Middle frontal gyrus (tissue), 1 donor: ENCODE measurements around the gene ATRNL1.
"Not testable (repeated sequence)": the region's sequence is repeated elsewhere in the genome, so short reads cannot be mapped to it uniquely, and the experiment has no call there.

Experiments used
- DNase-seq: peaks from one replicate; pipeline ENCODE4 v3.0.0-alpha.2; 2015; ENCODE audit warnings: low spot score; ENCODE audit errors: extremely low spot score

The ATRNL1 gene

GRCh38 chr10:115758488-115758887 is 665.3 kb downstream of the ATRNL1 start:
- not testable (repeated sequence) for DNase-seq

DNA sequence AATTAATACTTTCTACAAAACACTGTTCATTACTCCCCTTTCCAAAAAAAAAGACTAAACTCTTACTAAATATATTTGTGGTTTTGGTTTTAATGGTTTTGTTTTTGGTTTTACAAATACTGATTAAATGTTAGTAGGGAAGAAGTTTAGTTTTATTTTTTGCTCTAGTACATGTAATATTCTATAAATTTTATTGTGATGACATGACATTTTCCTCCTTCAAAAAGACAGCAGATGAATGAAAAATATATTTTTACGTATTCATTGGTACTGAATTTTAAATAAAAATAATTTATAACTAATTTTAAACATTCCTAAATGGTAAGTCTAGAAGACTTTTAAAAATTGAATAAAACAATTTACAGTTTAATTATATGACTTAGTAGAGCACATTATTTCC is 667.0 kb downstream of the ATRNL1 start:
- DNase-seq, result no peak

- no peak for DNase-seq
These were observed 668.0 kb downstream of the ATRNL1 start for GRCh38 chr10:115761166-115761565.

DNA sequence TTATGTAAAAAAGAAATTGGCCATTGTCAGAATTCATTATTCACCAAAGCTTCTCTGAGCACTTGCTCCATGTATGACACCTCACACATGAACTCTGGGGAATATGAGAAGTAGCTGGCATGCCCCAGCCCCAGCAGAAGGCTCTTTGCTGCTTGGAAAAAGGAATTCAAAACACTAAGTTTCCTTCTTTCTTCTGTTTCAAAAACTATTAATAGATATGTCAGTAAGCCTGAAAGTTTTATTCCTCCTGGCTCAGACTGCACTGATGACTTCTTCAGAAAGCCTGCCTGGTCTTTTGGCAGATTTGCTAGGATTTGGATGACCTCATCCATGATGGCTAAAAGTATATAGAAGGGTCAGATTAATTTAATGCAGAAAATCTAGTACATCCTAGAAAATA is 668.9 kb downstream of the ATRNL1 start:
- no peak for DNase-seq

- DNase-seq, result no peak
These were observed 678.6 kb downstream of the ATRNL1 start for GRCh38 chr10:115771755-115772154.

DNA sequence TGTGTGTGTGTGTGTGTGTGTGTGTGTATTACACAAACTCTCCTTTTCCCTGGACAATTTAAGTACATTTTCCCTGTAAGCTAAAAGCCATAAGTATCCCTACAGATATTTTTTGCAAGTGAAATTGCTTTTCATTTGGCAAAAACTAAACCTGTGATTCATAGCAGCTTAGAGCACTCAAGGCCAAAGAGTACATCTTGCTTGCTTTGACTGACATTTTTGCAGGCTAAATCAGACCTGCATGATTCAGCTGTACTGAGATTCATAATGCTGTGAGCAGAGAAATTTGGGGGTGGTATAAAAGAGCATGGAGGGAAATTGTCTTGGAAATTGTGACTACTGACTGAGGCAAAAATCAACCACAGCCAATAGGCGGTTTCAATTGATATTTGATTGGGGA is 679.4 kb downstream of the ATRNL1 start:
- DNase-seq, result no peak

- DNase-seq, result no peak
These were observed 680.7 kb downstream of the ATRNL1 start for GRCh38 chr10:115773832-115774231.

GRCh38 chr10:115774721-115775120 is 681.6 kb downstream of the ATRNL1 start:
- no peak for DNase-seq

GRCh38 chr10:115777646-115778045 is 684.5 kb downstream of the ATRNL1 start:
- DNase-seq, result no peak

DNA sequence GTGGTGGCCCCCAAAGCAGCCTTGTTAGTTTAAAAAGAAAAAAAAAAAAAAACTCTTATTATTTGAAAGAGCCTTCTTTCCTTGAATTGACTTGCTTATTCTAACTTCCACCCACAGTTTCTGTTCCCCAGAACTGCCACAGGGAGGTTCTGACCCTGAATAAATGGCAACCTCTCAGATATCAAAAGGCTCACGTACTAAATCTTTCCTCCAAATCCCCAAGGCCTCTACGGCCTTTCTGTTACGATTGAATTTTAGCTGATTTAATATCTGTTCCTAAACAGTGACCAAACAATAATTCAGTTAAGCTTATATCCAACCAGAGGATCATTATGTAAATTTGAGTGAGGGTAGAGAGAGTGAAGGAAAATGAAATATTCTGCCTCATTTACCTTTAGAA is 697.1 kb downstream of the ATRNL1 start:
- DNase-seq, result no peak

DNA sequence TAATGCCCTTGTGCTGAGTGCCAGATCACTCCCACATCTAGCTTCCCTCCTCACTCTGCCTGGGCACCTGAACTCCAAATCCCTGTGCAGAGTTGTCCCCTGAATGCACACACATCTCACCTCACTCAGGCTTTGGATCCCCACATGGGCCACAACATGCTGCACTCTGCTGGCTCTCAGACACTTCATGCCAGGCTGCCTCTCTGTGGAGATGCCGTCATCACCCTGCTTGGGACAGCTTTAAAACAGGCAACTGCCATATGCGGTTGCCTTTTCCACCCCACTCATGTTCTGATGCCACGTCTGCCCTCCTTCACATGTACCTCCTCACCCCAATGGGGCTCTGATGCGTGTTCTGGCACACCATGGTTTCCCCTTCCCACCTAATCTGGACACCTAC is 702.8 kb downstream of the ATRNL1 start:
- DNase-seq, result no peak

DNA sequence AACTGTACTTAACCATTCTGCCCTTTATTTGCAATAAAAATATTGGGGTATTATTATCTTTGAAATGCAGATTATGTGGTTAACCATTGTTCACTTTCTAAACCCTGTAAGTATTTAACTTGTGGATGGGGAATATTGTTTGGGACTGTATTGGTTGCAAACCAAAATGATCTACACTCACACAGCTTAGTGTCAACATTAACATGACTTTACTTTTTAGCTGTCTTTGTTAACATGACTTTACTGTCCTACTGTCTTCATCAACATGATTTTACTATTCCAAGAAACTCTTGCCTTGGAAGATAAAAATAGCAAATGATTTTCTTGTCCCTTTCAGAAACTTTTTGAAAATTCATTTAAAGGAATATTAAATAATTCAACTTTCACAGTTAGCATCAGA is 708.3 kb downstream of the ATRNL1 start:
- DNase-seq, result no peak

DNA sequence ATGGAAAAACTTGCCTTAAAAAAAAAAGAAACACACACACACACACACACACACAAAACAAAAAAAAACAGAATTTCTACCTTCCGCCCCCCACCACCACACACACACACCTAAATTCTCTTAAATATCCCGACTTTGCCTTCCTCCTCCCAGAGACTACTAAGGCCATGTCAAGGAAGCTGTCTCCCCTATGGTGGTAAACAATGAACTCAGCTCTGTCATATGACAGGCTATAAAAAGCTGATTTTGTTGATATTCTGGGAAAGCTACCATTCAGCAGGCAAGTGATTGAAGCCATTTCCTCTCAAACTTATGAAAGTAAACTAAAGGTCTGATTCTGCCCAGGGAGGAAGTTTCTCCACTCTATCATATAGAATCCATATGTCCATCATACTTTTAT is 708.8 kb downstream of the ATRNL1 start:
- DNase-seq, result no peak

DNA sequence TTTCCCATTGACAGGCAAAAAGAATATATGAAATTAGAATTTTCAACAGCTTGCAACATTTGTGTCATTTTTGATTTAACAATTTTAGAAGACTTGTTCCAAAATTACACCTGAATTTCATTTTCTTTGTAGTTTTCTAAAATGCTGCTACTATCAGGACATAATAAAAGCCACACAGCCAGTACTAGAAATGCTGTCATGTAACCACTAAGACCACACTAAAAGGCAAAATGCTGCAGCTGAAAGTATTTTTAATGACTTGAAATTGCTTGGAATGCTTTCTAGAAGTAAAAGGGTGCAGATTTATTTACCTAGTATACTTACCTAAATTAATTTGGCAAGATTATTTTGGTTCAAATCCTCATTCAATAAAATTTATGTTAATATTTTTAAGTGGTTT is 709.7 kb downstream of the ATRNL1 start:
- DNase-seq, result no peak

DNA sequence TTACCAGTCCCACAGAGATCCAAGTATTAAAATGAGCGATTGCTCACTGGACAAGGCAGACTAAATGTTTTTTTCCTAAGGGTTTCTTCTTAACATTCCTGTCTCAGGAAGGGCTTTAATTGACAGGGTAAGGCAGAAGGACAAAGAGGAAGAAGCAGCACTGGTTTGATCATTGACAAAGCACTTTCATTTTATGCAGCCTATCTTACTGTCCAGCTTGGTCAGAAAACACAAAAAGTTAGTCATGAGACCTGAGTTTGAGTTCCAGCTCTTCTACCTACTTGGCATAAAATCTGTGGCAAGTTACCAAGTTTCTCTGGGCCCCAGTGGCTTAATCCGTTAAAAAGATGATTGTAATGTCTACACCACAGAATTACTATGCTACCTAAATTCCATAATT is 721.4 kb downstream of the ATRNL1 start:
- no peak for DNase-seq

DNA sequence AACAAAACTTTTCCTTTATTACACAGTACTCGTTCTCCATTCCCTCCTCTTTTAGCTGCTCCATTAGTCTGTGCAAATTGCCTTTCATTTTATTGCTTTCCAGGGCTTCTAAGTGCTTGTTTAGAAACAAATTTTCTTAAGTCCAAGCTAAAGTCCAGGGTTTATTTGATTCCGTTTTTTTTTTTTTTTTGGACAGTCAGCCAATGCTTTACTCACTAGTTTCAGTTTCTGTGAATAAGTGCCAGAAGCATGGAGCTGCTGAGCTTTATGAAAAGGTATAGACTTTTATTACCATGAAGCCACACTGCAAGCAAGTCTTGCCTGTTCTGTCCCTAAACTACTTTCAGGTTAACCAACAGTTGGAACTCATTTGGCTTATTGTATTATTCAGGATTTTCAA is 724.8 kb downstream of the ATRNL1 start:
- no peak for DNase-seq

- DNase-seq, result no peak
These were observed 733.2 kb downstream of the ATRNL1 start for GRCh38 chr10:115826396-115826795.

DNA sequence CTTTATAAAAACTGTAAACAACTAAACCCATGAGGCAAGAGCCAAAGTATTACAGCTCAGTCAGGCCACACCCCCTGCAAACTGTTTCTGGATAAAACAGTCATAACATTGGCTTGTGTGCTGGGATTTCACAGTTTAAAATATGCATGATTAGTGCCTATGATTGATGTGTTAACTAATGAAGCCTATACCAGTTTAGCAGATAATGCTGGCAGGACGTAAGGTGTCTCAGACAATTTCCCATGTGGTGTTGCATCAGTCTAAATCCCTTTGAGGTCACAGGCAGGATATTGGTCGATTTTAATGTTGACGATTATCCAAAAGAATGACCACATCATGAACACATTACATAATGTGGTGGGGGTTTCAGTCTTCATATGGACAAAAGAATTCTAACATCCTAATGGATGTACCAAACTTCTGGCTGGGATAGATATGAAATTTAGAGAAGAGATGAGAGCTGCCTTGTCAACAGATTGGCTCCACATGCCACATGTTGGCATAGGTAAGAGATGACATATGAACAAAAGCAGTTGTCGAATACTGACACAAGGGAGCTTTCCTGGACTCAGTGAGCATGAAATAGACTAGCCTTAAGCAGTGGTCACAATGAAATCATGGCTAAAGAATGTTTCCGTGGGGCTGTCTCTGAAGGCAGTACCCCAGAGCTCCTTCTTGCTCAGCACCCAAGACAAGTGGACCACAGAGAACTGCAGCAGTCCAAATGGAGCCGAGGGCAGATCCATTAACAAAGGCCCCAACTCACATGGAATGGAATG is 734.3 kb downstream of the ATRNL1 start:
- no peak for DNase-seq

DNA sequence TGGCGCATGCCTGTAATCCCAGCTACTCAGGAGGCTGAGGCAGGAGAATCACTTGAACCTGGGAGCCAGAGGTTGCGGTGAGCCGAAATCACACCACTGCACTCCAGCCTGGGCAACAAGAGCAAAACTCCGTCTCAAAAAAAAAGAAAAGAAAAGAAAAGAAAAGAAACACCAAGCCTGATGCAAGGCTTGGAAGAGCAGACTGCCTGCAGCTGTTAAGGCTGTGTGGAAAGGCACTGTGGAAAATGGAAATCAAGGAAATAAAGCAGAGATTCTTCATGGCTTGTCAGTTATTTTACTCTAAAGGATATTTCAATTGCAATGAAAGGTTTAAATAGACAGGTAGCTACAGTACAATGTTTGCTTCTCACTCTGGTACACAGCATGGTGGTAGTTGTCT is 735.0 kb downstream of the ATRNL1 start:
- DNase-seq, result not testable (repeated sequence)

- DNase-seq, result peak; percentile 8
These were observed 736.5 kb downstream of the ATRNL1 start for GRCh38 chr10:115829521-115830205.

DNA sequence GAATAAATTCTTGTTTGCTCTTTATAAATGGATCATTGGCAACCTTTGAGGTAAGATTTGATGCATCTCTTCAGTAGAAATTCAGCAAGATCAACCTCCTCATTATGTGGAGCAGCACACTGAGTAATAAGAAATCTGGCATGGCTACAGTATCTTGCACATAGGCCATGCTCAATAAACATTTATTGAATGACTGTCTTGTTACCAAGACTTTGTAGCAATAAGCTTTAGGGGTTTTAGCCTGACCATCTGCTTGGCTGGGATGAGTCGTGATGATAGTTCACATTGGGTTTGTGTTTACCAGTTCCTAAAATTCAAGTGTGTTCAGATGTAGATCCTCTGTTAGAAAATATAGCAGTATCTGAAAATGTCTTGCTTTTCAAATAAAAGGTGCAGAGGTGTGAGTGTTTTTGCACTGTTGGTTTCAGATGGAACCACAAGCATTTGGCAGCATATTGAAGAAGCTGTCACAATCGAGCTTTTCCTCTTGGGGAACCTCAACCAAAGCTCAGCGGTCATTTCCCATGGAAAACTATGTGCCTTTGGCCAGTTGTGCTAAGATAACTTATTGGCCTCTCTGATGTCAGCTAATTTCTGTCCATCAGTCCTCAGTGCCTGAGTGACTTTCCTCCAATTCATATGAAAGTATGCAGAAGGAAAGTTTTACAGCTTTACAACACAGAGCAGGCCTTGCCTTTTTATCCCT is 737.3 kb downstream of the ATRNL1 start:
- no peak for DNase-seq

DNA sequence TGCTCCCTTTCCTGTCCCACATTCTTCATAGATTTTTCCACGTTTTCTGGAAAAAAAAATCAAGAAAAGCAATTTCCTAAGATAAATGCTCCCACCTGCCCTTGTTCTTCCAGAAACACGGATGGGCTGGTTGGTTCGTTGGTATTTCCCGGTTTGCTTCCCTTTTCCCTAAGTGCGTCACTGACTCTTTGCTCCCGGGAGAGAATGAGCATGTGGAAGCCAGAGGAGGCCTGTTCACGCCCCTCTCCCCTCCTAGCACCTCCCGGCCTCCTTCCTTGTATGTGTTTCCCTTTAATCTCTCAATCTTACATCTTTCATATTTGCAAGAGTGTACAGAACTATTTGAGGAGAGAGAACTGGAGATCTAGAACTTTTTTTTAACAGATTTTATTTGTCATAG is 737.9 kb downstream of the ATRNL1 start:
- DNase-seq, result no peak
